GM19467 (cell line): ENCODE data around the gene NSUN4.
"Not testable (repeated sequence)": the region's sequence is repeated elsewhere in the genome, so short reads cannot be mapped to it uniquely, and the experiment has no call there.

Experiments
- ATAC-seq: cut with Tn5 transposase; IDR thresholded peaks from one replicate; pipeline ENCODE4 v1.9.1; 2021; ENCODE audit warnings: mild to moderate bottlenecking, moderate library complexity; ENCODE audit not compliant: unreplicated experiment

NSUN4 gene

GRCh38 chr1:46364612-46365011, 24.0 kb downstream of the NSUN4 start:
- no peak for ATAC-seq

GRCh38 chr1:46365796-46366195, 25.2 kb downstream of the NSUN4 start:
- not testable (repeated sequence) for ATAC-seq

- ATAC-seq = no peak
Observed at GRCh38 chr1:46367072-46367471, 26.5 kb downstream of the NSUN4 start.

GRCh38 chr1:46367701-46368100, 27.1 kb downstream of the NSUN4 start:
- ATAC-seq = not testable (repeated sequence)

- no peak for ATAC-seq
Observed at GRCh38 chr1:46368791-46369190, 28.2 kb downstream of the NSUN4 start.

GRCh38 chr1:46369542-46370213, 29.1 kb downstream of the NSUN4 start:
- ATAC-seq = no peak

GRCh38 chr1:46370214-46370633, 29.6 kb downstream of the NSUN4 start:
- ATAC-seq = no peak

- ATAC-seq = no peak
Observed at GRCh38 chr1:46372431-46372830, 31.8 kb downstream of the NSUN4 start.

- no peak for ATAC-seq
Observed at GRCh38 chr1:46379996-46380395, 39.4 kb downstream of the NSUN4 start.

GRCh38 chr1:46380508-46380907, 39.9 kb downstream of the NSUN4 start:
- ATAC-seq = no peak

- ATAC-seq = no peak
Observed at GRCh38 chr1:46393510-46393909, 52.9 kb downstream of the NSUN4 start.

GRCh38 chr1:46394108-46394871, 53.7 kb downstream of the NSUN4 start, which contains the start of gene FAAH:
FAAH (plus strand) TSS chr1:46394317; CDS start chr1:46394349, 32 bp downstream.
- no peak for ATAC-seq

GRCh38 chr1:46394872-46395465, 54.4 kb downstream of the NSUN4 start:
- ATAC-seq = no peak

GRCh38 chr1:46396441-46397398, 56.1 kb downstream of the NSUN4 start:
- ATAC-seq = no peak

- no peak for ATAC-seq
Observed at GRCh38 chr1:46399307-46399706, 58.7 kb downstream of the NSUN4 start.

- no peak for ATAC-seq
Observed at GRCh38 chr1:46400421-46400820, 59.8 kb downstream of the NSUN4 start.

- no peak for ATAC-seq
Observed at GRCh38 chr1:46401154-46401913, 60.7 kb downstream of the NSUN4 start.

GRCh38 chr1:46401964-46402626, 61.5 kb downstream of the NSUN4 start:
- no peak for ATAC-seq

GRCh38 chr1:46403916-46404315, 63.3 kb downstream of the NSUN4 start:
- no peak for ATAC-seq
